Lower lobe of right lung (tissue), 2 donors: Measurements from ENCODE around the gene GABPB1. TPM values are rescaled to one million over a fixed set of nuclear protein-coding genes. Genes with fewer than 3 reads are reported as not detected.

Source experiments
- ATAC-seq, 2 donors: fragments of 200-7000 bp; cut with Tn5 transposase; one replicate each; pipeline ENCODE4 v1.9.1; 2020 to 2022; ENCODE audit warnings: mild to moderate bottlenecking in 2 of 2, moderate library complexity in 2 of 2
- DNase-seq: peaks from one replicate; pipeline ENCODE4 v3.0.0-alpha.2; 2020
- H3K27ac ChIP-seq: fragments of 200-600 bp; one replicate; pipeline ENCODE4 v1.8.0; 2022
- H3K27me3 ChIP-seq: fragments of 200-600 bp; one replicate; pipeline ENCODE4 v1.8.0; 2022; ENCODE audit warnings: low read depth
- H3K36me3 ChIP-seq: fragments of 200-600 bp; one replicate; pipeline ENCODE4 v1.8.0; 2022; ENCODE audit warnings: mild to moderate bottlenecking
- H3K4me1 ChIP-seq: fragments of 200-600 bp; one replicate; pipeline ENCODE4 v1.8.0; 2022
- H3K4me3 ChIP-seq: fragments of 200-600 bp; one replicate; pipeline ENCODE4 v1.8.0; 2022; ENCODE audit warnings: mild to moderate bottlenecking
- H3K9me3 ChIP-seq: fragments of 200-600 bp; one replicate; pipeline ENCODE4 v1.8.0; 2022
- CTCF ChIP-seq: fragments of 200-600 bp; IDR thresholded peaks from one replicate; pipeline ENCODE4 v1.8.0; 2022; ENCODE audit warnings: antibody characterized with exemption, mild to moderate bottlenecking
- intact Hi-C: fragments of 100-400 bp; cut with DNase I; formaldehyde crosslinking; loops from one replicate; pipeline ENCODE4 v1.11.0; 2022
- total RNA-seq: library from RNA; stranded (reverse); fragmentation: NEBNext Ultra II Directional; extraction: Animal tissue kit (Norgen Biotek cat#: 25700); gene quantifications from one replicate; pipeline ENCODE4 v1.2.1, GENCODE V29; 2021
- donor health status: DM: no; HTN: yes; CAD: no; lungs with severe emphysema.

GABPB1 gene
- total RNA-seq, 1 donor from 2014 or later: 17.8 TPM

DNA sequence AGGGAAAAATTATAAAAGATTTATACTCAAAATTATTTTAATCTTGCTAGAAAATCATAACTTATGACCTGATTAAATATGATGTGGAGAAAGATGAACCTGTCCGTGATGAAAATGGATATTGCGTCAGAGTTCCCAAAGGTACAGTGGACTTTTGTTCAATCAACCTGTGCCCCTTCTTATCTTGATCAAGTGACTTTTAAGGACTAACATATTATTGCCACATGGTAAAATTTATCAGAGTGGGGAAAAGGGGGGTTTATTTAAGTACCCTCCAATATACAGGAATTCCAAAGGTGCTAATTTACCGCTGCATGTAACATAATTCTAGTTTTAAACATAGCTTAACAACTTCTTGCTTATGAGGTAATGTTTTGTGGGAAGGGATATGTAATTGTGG lies 129.1 kb downstream of the GABPB1 start:
- Histone ChIP-seq H3K4me3 (no peak overlapping the region), H3K9me3 (no peaks in the 10 kb centered on the region), H3K27me3 (no peaks in the 10 kb centered on the region), H3K36me3 (no peaks in the 10 kb centered on the region), H3K27ac (no peak overlapping the region), H3K4me1 (no peaks in the 10 kb centered on the region)
- intact Hi-C loops: no loop called here
- DNase-seq (no peak), ATAC-seq (no peak)
- TF ChIP-seq CTCF: no peak

Other genes starting within 250 kb of the GABPB1 start
- gene ATP8B4, start 236.0 kb downstream of the GABPB1 start, total RNA-seq: 9.0 TPM
- 2.9 TPM for gene SLC27A2, start 173.0 kb downstream of the GABPB1 start, total RNA-seq
- 4.8 TPM for gene HDC, start 89.5 kb downstream of the GABPB1 start, total RNA-seq
- 74.6 TPM for gene USP8, start 69.2 kb upstream of the GABPB1 start, total RNA-seq
- gene USP50, start 191.5 kb upstream of the GABPB1 start, total RNA-seq: not detected